GM18907 (cell line): ENCODE results near the gene DNAJC17.

Experiments
- ATAC-seq: cut with Tn5 transposase; IDR thresholded peaks from one replicate; pipeline ENCODE4 v1.9.1; 2021; ENCODE audit warnings: mild to moderate bottlenecking, moderate library complexity; ENCODE audit not compliant: unreplicated experiment

The DNAJC17 gene

DNA sequence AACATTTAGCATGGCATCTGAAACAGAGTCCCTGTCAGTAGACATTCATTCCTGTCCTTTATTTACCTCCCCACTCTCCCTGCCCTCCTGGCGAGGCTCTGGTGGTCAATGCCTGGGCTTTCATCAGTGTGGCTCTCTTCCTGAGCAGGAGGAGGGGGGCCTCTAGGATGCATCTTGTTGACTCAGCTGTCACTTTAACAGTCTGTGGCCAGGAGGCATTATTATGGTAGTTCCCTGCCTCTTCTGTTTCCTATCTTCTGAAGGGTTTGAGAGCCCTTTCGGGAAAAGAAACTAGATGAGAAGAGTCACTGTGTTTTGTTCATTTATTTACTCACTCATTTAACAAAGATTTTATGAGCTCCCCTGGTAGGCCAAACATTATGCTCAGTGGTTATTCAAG, 23.6 kb upstream of the DNAJC17 start:
- no peak for ATAC-seq

GRCh38 chr15:40829115-40829514, 21.8 kb upstream of the DNAJC17 start:
- ATAC-seq, result no peak

DNA sequence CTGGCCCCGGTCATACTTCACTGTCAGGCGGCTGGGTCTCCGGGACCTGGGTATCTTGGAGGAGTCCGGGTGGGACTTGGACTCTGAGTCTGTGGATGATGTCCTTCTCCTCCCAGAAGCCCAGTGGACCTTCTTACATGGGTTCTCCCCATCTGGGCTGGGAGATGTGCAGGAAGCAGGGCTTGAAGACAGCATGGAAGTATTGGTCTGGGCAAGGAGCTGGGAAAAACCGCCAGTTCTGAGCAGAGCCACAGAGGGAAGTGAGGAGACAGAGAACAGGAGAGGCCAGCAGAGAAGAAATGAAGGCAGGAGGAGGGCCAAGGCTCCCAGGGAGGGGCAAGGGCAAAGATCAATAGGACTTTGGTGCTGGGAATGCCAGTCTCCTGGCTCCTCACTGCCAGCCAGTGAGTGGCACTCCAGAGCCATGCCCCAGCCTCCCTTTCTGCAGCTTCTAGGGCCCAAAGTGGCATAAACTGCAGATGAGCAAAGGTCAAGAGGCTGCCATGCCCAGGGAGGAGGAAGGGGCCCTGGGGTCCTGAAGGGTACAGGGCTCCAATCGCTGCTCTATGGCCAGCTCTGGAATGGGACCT, 21.3 kb upstream of the DNAJC17 start, which contains the start of gene PPP1R14D:
TSS of gene PPP1R14D (minus strand) at position 262 of the 590 bp plus-strand sequence. CDS start at position 195, 67 bp downstream.
- ATAC-seq, result no peak

GRCh38 chr15:40826423-40827075, 19.3 kb upstream of the DNAJC17 start:
- no peak for ATAC-seq

GRCh38 chr15:40825661-40826422, 18.6 kb upstream of the DNAJC17 start:
- no peak for ATAC-seq

GRCh38 chr15:40823572-40824343, 16.5 kb upstream of the DNAJC17 start:
- no peak for ATAC-seq

- ATAC-seq, result no peak
These were observed 13.9 kb upstream of the DNAJC17 start for GRCh38 chr15:40821195-40821594.

- ATAC-seq, result no peak
These were observed 11.8 kb upstream of the DNAJC17 start for GRCh38 chr15:40819048-40819447.

GRCh38 chr15:40815042-40815698, 7.9 kb upstream of the DNAJC17 start:
- no peak for ATAC-seq

- no peak for ATAC-seq
These were observed 5.6 kb upstream of the DNAJC17 start for GRCh38 chr15:40812721-40813425.

DNA sequence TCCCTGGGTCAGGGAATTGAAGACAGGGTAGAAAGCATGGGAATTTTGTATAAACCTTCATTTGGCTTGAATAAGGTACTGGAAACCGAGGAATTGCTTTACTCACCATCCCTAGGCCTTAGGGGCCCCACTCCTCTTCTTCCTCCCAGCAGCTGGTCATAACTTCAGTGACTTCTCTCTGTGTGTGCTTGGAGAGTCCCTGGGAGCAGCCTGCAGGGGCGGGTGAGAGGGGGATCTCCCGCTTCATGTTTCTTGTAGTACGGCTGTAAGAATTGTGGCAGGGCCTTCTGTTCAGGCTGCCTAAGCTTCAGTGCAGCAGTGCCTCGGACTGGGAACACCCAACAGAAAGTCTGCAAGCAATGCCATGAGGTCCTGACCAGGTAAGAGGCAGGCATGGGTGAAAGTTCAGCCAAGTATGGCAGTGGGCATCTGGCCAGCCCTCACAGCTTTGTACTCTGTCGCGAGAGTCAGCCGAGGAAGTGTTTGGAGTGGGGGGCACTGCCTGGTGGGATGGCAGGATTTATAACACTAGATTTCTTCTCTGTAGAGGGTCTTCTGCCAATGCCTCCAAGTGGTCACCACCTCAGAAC, 1.7 kb upstream of the DNAJC17 start:
- no peak for ATAC-seq

DNA sequence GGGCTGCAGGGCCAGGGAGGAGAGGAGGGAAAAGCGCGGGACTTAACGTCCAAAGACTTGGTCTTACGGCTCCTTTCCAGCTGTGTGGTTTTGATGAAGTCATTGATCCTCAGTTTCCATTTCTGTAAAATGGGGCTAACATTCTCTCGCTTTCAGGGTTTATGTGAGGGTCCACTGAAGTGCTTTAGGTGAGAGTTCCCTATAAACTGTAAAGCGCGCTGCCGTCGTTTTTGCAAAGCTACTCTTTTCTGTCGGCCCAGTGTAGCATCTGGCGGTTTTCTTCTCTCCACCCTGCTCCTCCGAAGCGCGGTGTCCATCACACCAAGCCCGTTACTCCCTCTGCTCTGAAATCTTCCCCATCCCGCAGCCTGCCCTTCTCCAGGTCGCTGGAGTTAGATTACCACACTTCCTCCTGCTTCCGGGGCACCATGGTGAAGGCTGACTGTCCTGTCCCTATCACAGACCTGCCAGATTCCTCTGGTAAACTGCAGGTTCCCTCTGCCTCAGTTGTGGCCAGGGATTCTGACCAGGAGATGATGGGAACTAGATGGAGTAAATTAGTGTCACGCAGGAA, 702 bp upstream of the DNAJC17 start:
- ATAC-seq, result no peak

DNA sequence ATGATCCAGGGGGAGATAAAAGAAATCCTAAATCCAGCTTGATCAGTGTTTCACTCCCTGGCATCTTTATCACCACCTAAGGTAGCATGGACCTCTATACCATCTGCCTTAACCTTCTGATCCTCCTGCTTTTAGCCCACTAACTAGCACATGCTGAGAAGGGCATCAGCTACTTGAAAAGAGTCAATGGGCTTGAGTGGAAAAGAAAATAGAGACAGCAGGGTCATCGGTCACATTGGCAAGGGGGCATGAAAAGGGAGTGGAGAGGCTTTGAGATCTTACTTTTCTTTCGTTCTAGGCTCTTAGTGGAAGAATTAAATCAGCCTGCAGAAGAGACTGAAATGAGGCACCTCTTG, 623 bp downstream of the DNAJC17 start:
- ATAC-seq, result no peak

DNA sequence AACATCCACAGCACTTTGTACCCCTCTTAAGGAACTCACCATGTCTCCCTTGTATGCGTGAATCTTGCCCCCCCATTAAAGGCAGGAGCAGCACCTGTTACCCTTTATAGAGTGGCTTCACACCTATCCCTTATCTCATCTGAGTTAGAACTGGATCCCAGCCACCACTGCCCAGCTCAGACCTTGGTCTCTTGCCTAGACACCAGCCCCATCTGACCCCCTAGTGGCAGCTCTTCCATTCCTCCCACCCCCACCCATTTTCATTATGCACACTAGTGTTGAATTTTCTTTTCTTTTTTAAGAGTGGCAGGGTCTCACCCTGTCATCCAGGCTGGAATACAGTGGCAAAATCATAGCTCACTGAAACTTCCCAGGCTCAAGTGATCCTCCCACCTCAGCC, 3.6 kb downstream of the DNAJC17 start:
- ATAC-seq, result no peak

- ATAC-seq, result no peak
These were observed 4.2 kb downstream of the DNAJC17 start for GRCh38 chr15:40803076-40803475.

GRCh38 chr15:40799523-40799922, 7.8 kb downstream of the DNAJC17 start:
- ATAC-seq, result no peak

DNA sequence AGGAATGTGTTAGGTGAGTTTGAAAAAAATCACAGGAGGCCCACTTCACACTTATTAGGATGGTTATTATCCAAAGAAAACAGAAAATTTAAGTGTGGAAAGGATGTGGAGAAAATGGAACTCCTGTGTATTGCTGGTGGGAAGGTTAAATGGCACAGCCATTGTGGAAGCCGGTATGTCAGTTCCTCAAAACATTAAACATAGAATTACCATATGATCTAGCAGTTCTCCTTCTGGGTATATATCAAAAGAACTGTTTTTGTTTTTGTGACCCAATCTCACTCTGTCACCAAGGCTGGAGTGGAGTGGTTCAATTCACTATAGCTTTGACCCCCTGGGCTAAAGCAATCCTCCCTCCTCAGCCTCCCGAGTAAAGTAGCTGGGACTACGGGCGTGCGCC, 10.8 kb downstream of the DNAJC17 start:
- ATAC-seq, result no peak

GRCh38 chr15:40796041-40796440, 11.2 kb downstream of the DNAJC17 start:
- ATAC-seq, result no peak

DNA sequence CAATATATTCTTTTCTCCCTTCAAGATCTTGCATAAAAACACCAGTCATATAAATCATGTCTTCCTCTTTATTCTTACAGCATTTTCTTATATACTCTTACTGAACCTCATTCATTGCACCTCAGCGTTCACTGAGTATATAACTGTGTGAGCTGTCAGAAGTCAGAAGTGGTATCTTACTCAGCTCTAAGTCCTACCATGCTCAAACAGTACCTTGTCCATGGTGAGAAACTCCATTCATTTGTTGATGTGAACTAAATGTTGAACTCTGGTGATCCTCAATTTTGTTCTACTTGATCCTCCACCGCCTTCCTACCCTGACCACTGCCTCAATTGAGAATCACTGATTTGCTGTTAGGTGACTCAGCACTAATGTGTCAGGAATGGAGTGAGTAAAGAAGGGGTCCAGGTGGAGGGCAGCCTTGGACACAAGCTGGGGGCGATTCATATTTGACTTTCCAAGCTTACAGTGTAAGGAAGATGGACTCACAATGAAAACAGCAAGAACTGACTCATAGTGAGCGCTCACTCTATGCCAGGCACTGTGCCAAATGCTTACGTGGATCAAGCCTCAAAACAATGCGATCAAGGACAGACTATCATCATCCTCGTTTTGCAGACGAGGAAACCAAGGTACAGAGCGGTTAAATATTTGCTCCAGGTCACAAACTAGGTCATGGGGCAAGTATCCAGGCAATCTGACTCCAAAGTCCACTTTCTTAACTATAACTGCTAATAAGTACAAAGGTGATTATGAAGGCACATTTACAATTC, 13.9 kb downstream of the DNAJC17 start:
- no peak for ATAC-seq
